Lung (tissue), 12 donors: ENCODE results near the gene RASSF5. TPM values are rescaled to one million over a fixed set of nuclear protein-coding genes. Genes with fewer than 3 reads are reported as not detected.

Experiments
- ATAC-seq: fragments of 200-7000 bp; cut with Tn5 transposase; one replicate; pipeline ENCODE4 v1.9.1; 2020; ENCODE audit warnings: moderate number of reproducible peaks; ENCODE audit not compliant: insufficient read depth, low FRiP score
- DNase-seq, 3 donors: peaks; one replicate each; pipeline ENCODE4 v3.0.0-alpha.2; 2013 to 2017
- H3K27ac ChIP-seq, 2 donors: one replicate each; pipeline ENCODE4 v1.5.1; 2013; ENCODE audit warnings: mild to moderate bottlenecking in 2 of 2, moderate library complexity in 2 of 2, control low read depth in 1 of 2, inconsistent platforms in 1 of 2, low read depth in 1 of 2, low read length in 1 of 2
- H3K27me3 ChIP-seq, 3 donors: one replicate each; pipeline ENCODE4 v1.5.1; 2013; ENCODE audit warnings: low read length in 2 of 3; ENCODE audit not compliant: control insufficient read depth in 3 of 3, insufficient read depth in 3 of 3
- H3K36me3 ChIP-seq, 4 donors: one replicate each; pipeline ENCODE4 v1.5.1; 2013; ENCODE audit warnings: low read length in 4 of 4, mild to moderate bottlenecking in 1 of 4, moderate library complexity in 1 of 4; ENCODE audit not compliant: control insufficient read depth in 4 of 4, insufficient read depth in 4 of 4
- H3K4me1 ChIP-seq, 5 donors: one replicate each; pipeline ENCODE4 v1.5.1; 2013; ENCODE audit warnings: low read length in 5 of 5, mild to moderate bottlenecking in 2 of 5, moderate library complexity in 1 of 5; ENCODE audit not compliant: control insufficient read depth in 5 of 5, insufficient read depth in 5 of 5
- H3K4me3 ChIP-seq: one replicate; pipeline ENCODE4 v1.5.1; 2013; ENCODE audit warnings: mild to moderate bottlenecking, control low read depth, moderate library complexity
- H3K9ac ChIP-seq, 2 donors: one replicate each; pipeline ENCODE4 v1.5.1; 2013; ENCODE audit warnings: low read length in 2 of 2, control low read depth in 1 of 2; ENCODE audit not compliant: insufficient read depth in 1 of 2
- H3K9me3 ChIP-seq, 4 donors: one replicate each; pipeline ENCODE4 v1.5.1; 2013; ENCODE audit warnings: low read length in 3 of 4, mild to moderate bottlenecking in 1 of 4, moderate library complexity in 1 of 4; ENCODE audit not compliant: control insufficient read depth in 4 of 4, insufficient read depth in 3 of 4
- CTCF ChIP-seq: IDR thresholded peaks from 2 replicates; pipeline ENCODE4 v1.5.1; 2012; ENCODE audit warnings: mild to moderate bottlenecking; ENCODE audit errors: control extremely low read depth, extremely low read depth
- WGBS, 2 donors: extraction: QIAGEN DNeasy Blood & Tissue Kit; methylation state at CpG; one replicate each; pipeline ENCODE4 v1.1.7; 2013; 5-methylcytosine and 5-hydroxymethylcytosine counted together
- polyA plus RNA-seq, 2 donors: library from polyadenylated mRNA; stranded (reverse); fragments of 200-250 nt; gene quantifications; one replicate each; pipeline ENCODE4 v1.2.1, GENCODE V29; 2013
- total RNA-seq, 2 donors: library from RNA; depleted of rRNA in 1 of 2; stranded (reverse); fragments of >200 nt in 1 of 2; gene quantifications; one replicate each; pipeline ENCODE4 v1.2.1, GENCODE V29; 2014 to 2021
- donor health status: control.
- donor health status: control.
- donor health status: Bipolar disorder and iron deficiency.
- donor health status: healthy.
- donor health status: DM: yes; HTN: yes; CAD: no.

The RASSF5 gene
- total and polyA plus RNA-seq, 4 donors: 10.3 to 38.2 (median 30.7) TPM

DNA sequence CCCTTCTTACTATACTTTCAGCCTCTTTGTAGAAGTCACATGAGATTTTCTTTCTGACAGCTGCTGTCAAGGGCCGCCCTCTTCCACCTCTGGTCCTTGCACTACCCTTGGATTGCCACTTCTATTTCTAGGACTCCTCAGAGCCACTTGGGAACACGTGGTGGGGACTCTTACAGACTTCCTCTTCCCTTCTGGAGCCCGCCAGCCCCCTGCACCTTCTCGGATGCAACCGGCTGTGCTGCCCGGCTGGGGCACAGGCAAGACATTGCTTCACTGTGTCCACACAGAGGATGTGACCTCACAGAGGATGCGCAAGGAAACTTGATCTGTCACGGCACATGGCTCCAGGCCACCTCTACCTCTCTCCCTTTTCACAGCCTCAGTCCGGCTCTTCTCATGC lies 39.4 kb upstream of the RASSF5 start:
- WGBS, 2 donors: 10 to 20% methylated on average over 9 of the region's 9 CpGs
- H3K27me3 ChIP-seq: no peaks in the 10 kb centered on the region
- no peak overlapping the region for H3K4me3 ChIP-seq
- no peak overlapping the region for H3K27ac ChIP-seq
- no peaks in the 10 kb centered on the region for H3K9me3 ChIP-seq
- peaks cover 0 to 39% (median 22%) of the 10 kb centered on the region in 5 donors for H3K4me1 ChIP-seq
- H3K36me3 ChIP-seq: peaks cover 0 to 8% (median 0%) of the 10 kb centered on the region in 4 donors
- H3K9ac ChIP-seq: no peak overlapping the region
- TF ChIP-seq CTCF: no peak
- DNase-seq (peak; percentile 52 to 78 (median 73)), ATAC-seq (peak; percentile 12)

- no peak overlapping the region for H3K9ac ChIP-seq
- H3K27ac ChIP-seq: no peak overlapping the region
- peaks cover 0 to 6% (median 1%) of the 10 kb centered on the region in 4 donors for H3K36me3 ChIP-seq
- no peaks in the 10 kb centered on the region for H3K27me3 ChIP-seq
- DNase-seq (no peak), ATAC-seq (no peak)
- TF ChIP-seq CTCF: no peak
- 60 to 63% methylated on average over 3 of the region's 3 CpGs for WGBS, 2 donors
- H3K4me1 ChIP-seq: peaks cover 0 to 39% (median 25%) of the 10 kb centered on the region in 5 donors
- no peaks in the 10 kb centered on the region for H3K9me3 ChIP-seq
- H3K4me3 ChIP-seq: no peak overlapping the region
Observed at GRCh38 chr1:206468571-206468970, 38.8 kb upstream of the RASSF5 start.

DNA sequence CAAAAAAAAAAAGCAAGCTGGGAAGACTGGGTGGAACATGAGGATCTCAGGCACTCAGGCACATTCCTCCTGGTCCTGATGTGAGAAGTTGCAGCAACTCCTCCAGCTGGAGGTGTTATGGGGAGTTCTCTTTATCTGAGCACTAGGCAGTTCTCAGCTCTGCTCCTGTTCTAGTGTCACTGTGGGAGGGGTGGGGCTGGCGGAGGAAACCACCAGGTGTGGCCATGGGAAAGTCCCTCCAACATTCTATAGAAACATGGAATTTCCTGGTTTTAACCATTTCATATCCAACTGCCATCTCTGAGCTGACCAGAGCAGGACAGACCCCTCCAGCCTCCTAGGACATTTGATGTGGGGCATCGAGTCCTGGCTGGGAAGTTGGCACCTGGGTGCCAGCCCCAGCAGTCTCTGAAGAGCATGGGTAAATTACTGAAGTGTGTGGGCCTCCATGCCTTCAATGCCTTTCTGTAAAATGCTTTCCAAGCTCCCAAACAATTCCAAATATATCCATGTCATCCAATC lies 37.9 kb upstream of the RASSF5 start:
- H3K27me3 ChIP-seq: no peaks in the 10 kb centered on the region
- H3K27ac ChIP-seq: no peak overlapping the region
- H3K9me3 ChIP-seq: no peaks in the 10 kb centered on the region
- WGBS, 2 donors: 59 to 77% methylated on average over 2 of the region's 2 CpGs
- TF ChIP-seq CTCF: no peak
- DNase-seq (no peak), ATAC-seq (no peak)
- H3K4me1 ChIP-seq: peaks cover 0 to 39% (median 25%) of the 10 kb centered on the region in 5 donors
- H3K36me3 ChIP-seq: peaks cover 0 to 3% (median 2%) of the 10 kb centered on the region in 4 donors
- H3K4me3 ChIP-seq: no peak overlapping the region
- no peak overlapping the region for H3K9ac ChIP-seq
